Memory B cell (primary cell): ENCODE results near the gene LAMA1.

Source experiments
- ATAC-seq: fragments of 150-1000 bp; cut with Tn5 transposase; 2 replicates; pipeline ENCODE4 v1.10.0; 2021; ENCODE audit warnings: low read depth, mild to moderate bottlenecking, moderate library complexity
- DNase-seq, 2 donors: peaks; one replicate each; pipeline ENCODE4 v3.0.0; 2022; ENCODE audit warnings: low spot score in 2 of 2
- H3K27ac Mint-ChIP-seq: one replicate; pipeline ENCODE4 v1.8.0; 2022; ENCODE audit warnings: mild to moderate bottlenecking, moderate library complexity, mixed read lengths
- H3K27me3 Mint-ChIP-seq: one replicate; pipeline ENCODE4 v1.8.0; 2022; ENCODE audit warnings: mixed read lengths
- H3K36me3 Mint-ChIP-seq: one replicate; pipeline ENCODE4 v1.8.0; 2022; ENCODE audit warnings: mild to moderate bottlenecking, mixed read lengths
- H3K4me1 Mint-ChIP-seq: one replicate; pipeline ENCODE4 v1.8.0; 2022; ENCODE audit warnings: mixed read lengths
- H3K4me3 Mint-ChIP-seq: one replicate; pipeline ENCODE4 v1.8.0; 2022; ENCODE audit warnings: mild to moderate bottlenecking, moderate library complexity, mixed read lengths
- H3K9me3 Mint-ChIP-seq: one replicate; pipeline ENCODE4 v1.8.0; 2022; ENCODE audit warnings: mixed read lengths

LAMA1 gene

GRCh38 chr18:6923220-6923619, 194.4 kb downstream of the LAMA1 start:
- Mint-ChIP-seq H3K9me3 (peaks cover 6% of the 10 kb centered on the region), H3K4me3 (no peak overlapping the region), H3K27me3 (peaks cover 1% of the 10 kb centered on the region), H3K4me1 (no peaks in the 10 kb centered on the region), H3K36me3 (no peaks in the 10 kb centered on the region), H3K27ac (no peak overlapping the region)
- ATAC-seq = no peak
- DNase-seq = no peak

GRCh38 chr18:6921571-6921970, 196.0 kb downstream of the LAMA1 start:
- Mint-ChIP-seq H3K4me3 (no peak overlapping the region), H3K27me3 (peaks cover 1% of the 10 kb centered on the region), H3K36me3 (no peaks in the 10 kb centered on the region), H3K27ac (no peak overlapping the region), H3K4me1 (no peaks in the 10 kb centered on the region), H3K9me3 (peaks cover 7% of the 10 kb centered on the region)
- DNase-seq = no peak
- ATAC-seq = no peak

GRCh38 chr18:6920099-6920955, 197.3 kb downstream of the LAMA1 start:
- ATAC-seq (no peak), DNase-seq (no peak)
- H3K4me3 Mint-ChIP-seq = no peak overlapping the region
- no peaks in the 10 kb centered on the region for H3K36me3 Mint-ChIP-seq
- H3K27me3 Mint-ChIP-seq = peaks cover 1% of the 10 kb centered on the region
- H3K9me3 Mint-ChIP-seq = peaks cover 7% of the 10 kb centered on the region
- H3K4me1 Mint-ChIP-seq = no peaks in the 10 kb centered on the region
- H3K27ac Mint-ChIP-seq = no peak overlapping the region

GRCh38 chr18:6917072-6917471, 200.5 kb downstream of the LAMA1 start:
- ATAC-seq = no peak
- H3K4me1 Mint-ChIP-seq = no peaks in the 10 kb centered on the region
- H3K27me3 Mint-ChIP-seq = peaks cover 1% of the 10 kb centered on the region
- no peak for DNase-seq
- H3K9me3 Mint-ChIP-seq = peaks cover 4% of the 10 kb centered on the region
- no peak overlapping the region for H3K4me3 Mint-ChIP-seq
- H3K36me3 Mint-ChIP-seq = no peaks in the 10 kb centered on the region
- no peak overlapping the region for H3K27ac Mint-ChIP-seq

GRCh38 chr18:6901286-6901926, 216.2 kb downstream of the LAMA1 start:
- no peak for ATAC-seq
- DNase-seq = no peak
- no peaks in the 10 kb centered on the region for H3K27me3 Mint-ChIP-seq
- no peak overlapping the region for H3K4me3 Mint-ChIP-seq
- no peak overlapping the region for H3K27ac Mint-ChIP-seq
- peaks cover 11% of the 10 kb centered on the region for H3K9me3 Mint-ChIP-seq
- peaks cover 3% of the 10 kb centered on the region for H3K36me3 Mint-ChIP-seq
- no peaks in the 10 kb centered on the region for H3K4me1 Mint-ChIP-seq

- H3K4me1 Mint-ChIP-seq = no peaks in the 10 kb centered on the region
- H3K4me3 Mint-ChIP-seq = no peak overlapping the region
- no peaks in the 10 kb centered on the region for H3K36me3 Mint-ChIP-seq
- ATAC-seq = no peak
- H3K27me3 Mint-ChIP-seq = no peaks in the 10 kb centered on the region
- H3K27ac Mint-ChIP-seq = no peak overlapping the region
- DNase-seq = no peak
- H3K9me3 Mint-ChIP-seq = peaks cover 1% of the 10 kb centered on the region
Measured at GRCh38 chr18:6891788-6892187, 225.8 kb downstream of the LAMA1 start.
